ENCODE results near the gene ZNF831.

ZNF831 gene

GRCh38 chr20:59151391-59151790 is 12.2 kb upstream of the ZNF831 start:
- H3K36me3 ChIP-seq, result no peaks in the 10 kb centered on the region
- TF ChIP-seq CTCF (IDR thresholded peaks at IDR 0.05; ENCODE audit: low read depth, low read length), result no peak
- no peaks in the 10 kb centered on the region for H3K27me3 ChIP-seq
- no peaks in the 10 kb centered on the region for H3K9me3 ChIP-seq
- DNase-seq, result no peak
- no peak overlapping the region for H3K4me3 ChIP-seq (ENCODE audit: low read depth, low read length)
- H3K4me1 ChIP-seq, result peaks cover 5% of the 10 kb centered on the region; the same call in 1 of the 2 replicates

- Histone ChIP-seq H3K4me3 (ENCODE audit: low read depth, low read length) (no peak overlapping the region), H3K27me3 (no peaks in the 10 kb centered on the region), H3K4me1 (peaks cover 5% of the 10 kb centered on the region; the same call in 1 of the 2 replicates)
Observed at GRCh38 chr20:59151820-59152219, 11.8 kb upstream of the ZNF831 start.

GRCh38 chr20:59152559-59153354 is 10.9 kb upstream of the ZNF831 start:
- no peaks in the 10 kb centered on the region for H3K36me3 ChIP-seq
- H3K27me3 ChIP-seq, result no peaks in the 10 kb centered on the region
- DNase-seq, result no peak
- no peaks in the 10 kb centered on the region for H3K9me3 ChIP-seq
- no peaks in the 10 kb centered on the region for H3K4me1 ChIP-seq
- TF ChIP-seq CTCF (IDR thresholded peaks at IDR 0.05; ENCODE audit: low read depth, low read length), result no peak
- no peak overlapping the region for H3K4me3 ChIP-seq (ENCODE audit: low read depth, low read length)

More at GRCh38 chr20:59151820-59152219, 11.8 kb upstream of the ZNF831 start:
- Histone ChIP-seq H3K9me3 (no peaks in the 10 kb centered on the region), H3K36me3 (no peaks in the 10 kb centered on the region)
- no peak for TF ChIP-seq CTCF (IDR thresholded peaks at IDR 0.05; ENCODE audit: low read depth, low read length)
- DNase-seq, result no peak

GRCh38 chr20:59153355-59153681 is 10.3 kb upstream of the ZNF831 start:
- no peak overlapping the region for H3K4me3 ChIP-seq (ENCODE audit: low read depth, low read length)
- H3K36me3 ChIP-seq, result no peaks in the 10 kb centered on the region
- no peak for TF ChIP-seq CTCF (IDR thresholded peaks at IDR 0.05; ENCODE audit: low read depth, low read length)
- H3K4me1 ChIP-seq, result no peaks in the 10 kb centered on the region
- H3K27me3 ChIP-seq, result no peaks in the 10 kb centered on the region
- H3K9me3 ChIP-seq, result no peaks in the 10 kb centered on the region
- DNase-seq, result no peak

- no peak for TF ChIP-seq CTCF (IDR thresholded peaks at IDR 0.05; ENCODE audit: low read depth, low read length)
- H3K36me3 ChIP-seq, result no peaks in the 10 kb centered on the region
- no peak overlapping the region for H3K4me3 ChIP-seq (ENCODE audit: low read depth, low read length)
- no peaks in the 10 kb centered on the region for H3K4me1 ChIP-seq
- DNase-seq, result no peak
- H3K9me3 ChIP-seq, result no peaks in the 10 kb centered on the region
- no peaks in the 10 kb centered on the region for H3K27me3 ChIP-seq
Observed at GRCh38 chr20:59153832-59154231, 9.8 kb upstream of the ZNF831 start.

GRCh38 chr20:59154317-59155013 is 9.2 kb upstream of the ZNF831 start:
- DNase-seq, result no peak
- no peak for TF ChIP-seq CTCF (IDR thresholded peaks at IDR 0.05; ENCODE audit: low read depth, low read length)
- Histone ChIP-seq H3K4me1 (no peaks in the 10 kb centered on the region), H3K27me3 (no peaks in the 10 kb centered on the region), H3K4me3 (ENCODE audit: low read depth, low read length) (no peak overlapping the region), H3K36me3 (no peaks in the 10 kb centered on the region), H3K9me3 (no peaks in the 10 kb centered on the region)
